IMR-90 (cell line): ENCODE data around the gene CCDC148.

Experiments
- CEBPB ChIP-seq: IDR thresholded peaks from 2 replicates; pipeline ENCODE4 v1.6.1; 2012; ENCODE audit warnings: low read depth, low read length, improper control_type of control experiment
- CTCF ChIP-seq: conservative IDR thresholded peaks from 2 replicates; pipeline ENCODE4 v1.5.1; 2012; ENCODE audit warnings: mild to moderate bottlenecking, low read depth, low read length, improper control_type of control experiment
- FOS ChIP-seq: fragments of 150-350 bp; IDR thresholded peaks from 2 replicates; pipeline ENCODE4 v1.6.1; 2016; ENCODE audit warnings: low read depth, low read length
- MAFK ChIP-seq: IDR thresholded peaks from 2 replicates; pipeline ENCODE4 v1.6.1; 2012; ENCODE audit warnings: low read depth, low read length, improper control_type of control experiment
- MAZ ChIP-seq: IDR thresholded peaks from 2 replicates; pipeline ENCODE4 v1.6.1; 2012; ENCODE audit warnings: low read depth, mild to moderate bottlenecking, low read length, improper control_type of control experiment, moderate library complexity, borderline replicate concordance
- MXI1 ChIP-seq: IDR thresholded peaks from 2 replicates; pipeline ENCODE4 v1.6.1; 2012; ENCODE audit warnings: low read depth, mild to moderate bottlenecking, low read length, moderate library complexity, borderline replicate concordance
- POLR2A ChIP-seq: IDR thresholded peaks from 2 replicates; pipeline ENCODE4 v1.6.1; 2012; ENCODE audit warnings: mild to moderate bottlenecking, low read depth, low read length
- RAD21 ChIP-seq: IDR thresholded peaks from 2 replicates; pipeline ENCODE4 v1.6.1; 2012; ENCODE audit warnings: low read length, improper control_type of control experiment
- RCOR1 ChIP-seq: IDR thresholded peaks from 2 replicates; pipeline ENCODE4 v1.6.1; 2012; ENCODE audit warnings: mild to moderate bottlenecking, low read length, improper control_type of control experiment; ENCODE audit not compliant: insufficient replicate concordance
- RFX5 ChIP-seq: IDR thresholded peaks from 2 replicates; pipeline ENCODE4 v1.8.0; 2012; ENCODE audit warnings: low read depth, mild to moderate bottlenecking, low read length, moderate library complexity
- SMC3 ChIP-seq: fragments of 150-350 bp; IDR thresholded peaks from 2 replicates; pipeline ENCODE4 v1.6.1; 2016; ENCODE audit warnings: low read depth, mild to moderate bottlenecking, antibody characterized with exemption, low read length, moderate library complexity
- TF ChIP-seq, protein P1 (sequence below): fragments of 150-350 bp; IDR thresholded peaks from 2 replicates; pipeline ENCODE4 v1.6.1; 2016; ENCODE audit warnings: low read depth, mild to moderate bottlenecking, low read length, moderate library complexity, borderline replicate concordance

GRCh38 chr2:158181171-158181570 is 275.4 kb downstream of the CCDC148 start:
- TF ChIP-seq POLR2A (no peak), CTCF (no peak), MAZ (no peak), RFX5 (no peak), RCOR1 (no peak), CEBPB (no peak), MAFK (peak; percentile 84), FOS (no peak), MXI1 (no peak), SMC3 (no peak), RAD21 (no peak)
- TF ChIP-seq, protein P1, sequence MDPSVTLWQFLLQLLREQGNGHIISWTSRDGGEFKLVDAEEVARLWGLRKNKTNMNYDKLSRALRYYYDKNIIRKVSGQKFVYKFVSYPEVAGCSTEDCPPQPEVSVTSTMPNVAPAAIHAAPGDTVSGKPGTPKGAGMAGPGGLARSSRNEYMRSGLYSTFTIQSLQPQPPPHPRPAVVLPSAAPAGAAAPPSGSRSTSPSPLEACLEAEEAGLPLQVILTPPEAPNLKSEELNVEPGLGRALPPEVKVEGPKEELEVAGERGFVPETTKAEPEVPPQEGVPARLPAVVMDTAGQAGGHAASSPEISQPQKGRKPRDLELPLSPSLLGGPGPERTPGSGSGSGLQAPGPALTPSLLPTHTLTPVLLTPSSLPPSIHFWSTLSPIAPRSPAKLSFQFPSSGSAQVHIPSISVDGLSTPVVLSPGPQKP = no peak
